Transverse colon (tissue), 3 donors: ENCODE data around the gene FAM171A1.

ENCODE experiments used
- POLR2A ChIP-seq: fragments of 450-650 bp; IDR thresholded peaks from one replicate; pipeline ENCODE4 v1.6.1; 2016; ENCODE audit warnings: antibody characterized with exemption, mild to moderate bottlenecking, moderate library complexity
- TF ChIP-seq, protein P1 (sequence below), 5 experiments: fragments of 200-600 bp in 3 of 5; fragments of 450-650 bp in 2 of 5; sonication (generic) in 3 of 5; IDR thresholded peaks; 1 replicate in 2 of 5; 2 replicates in 3 of 5; pipeline ENCODE4 v1.5.1; 2016 to 2017; ENCODE audit warnings: antibody characterized with exemption in 5 of 5, inconsistent platforms in 3 of 5, mild to moderate bottlenecking in 2 of 5, moderate library complexity in 1 of 5

DNA sequence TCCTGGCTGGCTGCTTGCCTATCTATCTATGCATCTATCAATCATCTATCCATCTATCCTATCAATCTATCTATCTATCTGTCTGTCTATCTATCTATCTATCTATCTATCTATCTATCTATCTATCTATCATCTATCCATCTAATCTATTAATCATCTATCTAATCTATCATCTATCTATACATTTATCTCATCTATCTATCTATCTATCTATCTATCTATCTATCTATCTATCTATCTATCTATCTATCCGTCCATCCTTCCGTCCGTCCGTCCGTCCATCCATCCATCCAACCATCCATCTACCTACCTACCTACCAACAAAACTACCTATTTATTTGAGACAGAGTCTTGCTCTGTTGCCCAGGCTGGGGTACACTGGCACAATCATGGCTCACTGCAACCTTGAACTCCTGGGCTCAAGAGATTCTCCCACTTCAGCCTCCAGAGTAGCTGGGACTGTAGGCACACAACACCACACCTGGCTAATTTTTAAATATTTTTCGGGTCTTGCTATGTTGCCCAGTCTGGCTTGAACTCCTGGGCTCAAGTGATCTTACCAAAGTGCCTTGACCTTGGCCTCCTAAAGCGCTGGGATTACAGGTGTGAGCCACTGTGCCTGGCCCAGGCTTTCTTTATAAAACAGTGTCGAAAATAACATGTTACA is 107.3 kb downstream of the FAM171A1 start:
- no peak for TF ChIP-seq POLR2A
- TF ChIP-seq, protein P1, sequence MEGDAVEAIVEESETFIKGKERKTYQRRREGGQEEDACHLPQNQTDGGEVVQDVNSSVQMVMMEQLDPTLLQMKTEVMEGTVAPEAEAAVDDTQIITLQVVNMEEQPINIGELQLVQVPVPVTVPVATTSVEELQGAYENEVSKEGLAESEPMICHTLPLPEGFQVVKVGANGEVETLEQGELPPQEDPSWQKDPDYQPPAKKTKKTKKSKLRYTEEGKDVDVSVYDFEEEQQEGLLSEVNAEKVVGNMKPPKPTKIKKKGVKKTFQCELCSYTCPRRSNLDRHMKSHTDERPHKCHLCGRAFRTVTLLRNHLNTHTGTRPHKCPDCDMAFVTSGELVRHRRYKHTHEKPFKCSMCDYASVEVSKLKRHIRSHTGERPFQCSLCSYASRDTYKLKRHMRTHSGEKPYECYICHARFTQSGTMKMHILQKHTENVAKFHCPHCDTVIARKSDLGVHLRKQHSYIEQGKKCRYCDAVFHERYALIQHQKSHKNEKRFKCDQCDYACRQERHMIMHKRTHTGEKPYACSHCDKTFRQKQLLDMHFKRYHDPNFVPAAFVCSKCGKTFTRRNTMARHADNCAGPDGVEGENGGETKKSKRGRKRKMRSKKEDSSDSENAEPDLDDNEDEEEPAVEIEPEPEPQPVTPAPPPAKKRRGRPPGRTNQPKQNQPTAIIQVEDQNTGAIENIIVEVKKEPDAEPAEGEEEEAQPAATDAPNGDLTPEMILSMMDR (IDR thresholded peaks at IDR 0.05), result no peak
